Esophagus squamous epithelium (tissue), 4 donors: Measurements from ENCODE around the gene AKR1A1.

ENCODE experiments used
- POLR2A ChIP-seq, 4 donors: fragments of 450-650 bp; IDR thresholded peaks; one replicate each; pipeline ENCODE4 v1.6.1; 2017; ENCODE audit warnings: antibody characterized with exemption in 4 of 4, mild to moderate bottlenecking in 4 of 4, moderate library complexity in 3 of 4
- TF ChIP-seq, protein P1 (sequence below), 6 experiments: fragments of 450-650 bp in 4 of 6; fragments of 200-600 bp in 2 of 6; sonication (generic) in 2 of 6; IDR thresholded peaks; one replicate each; pipeline ENCODE4 v1.5.1; 2016 to 2019; ENCODE audit warnings: antibody characterized with exemption in 6 of 6, mild to moderate bottlenecking in 4 of 6, moderate library complexity in 4 of 6

DNA sequence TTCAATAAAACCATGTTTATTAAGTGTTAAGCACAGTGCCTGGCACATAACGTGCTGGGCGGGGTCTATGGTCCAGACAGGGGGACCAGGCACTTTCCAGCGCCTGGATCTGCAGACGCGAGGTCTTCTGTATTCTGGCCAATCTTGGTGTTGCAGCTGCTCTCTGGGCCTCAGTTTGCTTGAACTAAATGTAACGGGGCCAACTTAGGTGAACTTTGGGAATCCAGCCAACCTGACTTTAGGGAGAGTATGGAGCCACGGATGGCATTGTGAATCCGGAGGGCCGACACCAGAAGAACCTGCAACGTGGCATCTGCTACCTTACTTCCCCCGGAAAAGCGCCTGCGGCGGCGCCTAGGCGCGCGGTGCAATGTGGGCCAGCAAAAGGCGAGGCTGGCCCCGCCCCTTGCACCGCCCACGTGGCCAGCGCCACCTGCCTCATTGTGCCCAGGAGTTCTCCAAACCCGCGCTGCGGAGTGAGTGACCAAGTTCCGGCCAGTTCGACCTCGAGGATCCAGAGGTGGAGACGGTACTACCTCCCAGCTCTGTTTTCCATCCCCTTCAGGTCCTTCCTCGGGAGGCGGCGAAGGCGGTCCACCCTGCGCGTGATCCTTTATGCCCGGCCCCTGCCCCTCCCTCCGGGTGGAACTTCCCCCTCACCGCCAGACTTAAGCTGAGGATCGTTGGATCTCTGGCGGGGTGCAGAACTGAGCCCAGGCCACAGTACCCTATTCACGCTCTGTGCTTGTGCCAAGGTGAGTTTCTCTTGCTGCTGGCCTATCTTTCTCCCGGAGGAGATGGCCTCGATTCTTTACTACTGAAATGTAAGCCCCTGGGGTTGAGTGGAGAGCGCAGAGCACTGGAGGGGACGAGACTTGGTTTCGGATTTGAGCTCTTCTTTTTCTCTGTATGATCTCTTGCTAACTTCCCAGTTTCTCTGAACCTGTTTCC lies at the start of gene AKR1A1:
- TF ChIP-seq, protein P1, sequence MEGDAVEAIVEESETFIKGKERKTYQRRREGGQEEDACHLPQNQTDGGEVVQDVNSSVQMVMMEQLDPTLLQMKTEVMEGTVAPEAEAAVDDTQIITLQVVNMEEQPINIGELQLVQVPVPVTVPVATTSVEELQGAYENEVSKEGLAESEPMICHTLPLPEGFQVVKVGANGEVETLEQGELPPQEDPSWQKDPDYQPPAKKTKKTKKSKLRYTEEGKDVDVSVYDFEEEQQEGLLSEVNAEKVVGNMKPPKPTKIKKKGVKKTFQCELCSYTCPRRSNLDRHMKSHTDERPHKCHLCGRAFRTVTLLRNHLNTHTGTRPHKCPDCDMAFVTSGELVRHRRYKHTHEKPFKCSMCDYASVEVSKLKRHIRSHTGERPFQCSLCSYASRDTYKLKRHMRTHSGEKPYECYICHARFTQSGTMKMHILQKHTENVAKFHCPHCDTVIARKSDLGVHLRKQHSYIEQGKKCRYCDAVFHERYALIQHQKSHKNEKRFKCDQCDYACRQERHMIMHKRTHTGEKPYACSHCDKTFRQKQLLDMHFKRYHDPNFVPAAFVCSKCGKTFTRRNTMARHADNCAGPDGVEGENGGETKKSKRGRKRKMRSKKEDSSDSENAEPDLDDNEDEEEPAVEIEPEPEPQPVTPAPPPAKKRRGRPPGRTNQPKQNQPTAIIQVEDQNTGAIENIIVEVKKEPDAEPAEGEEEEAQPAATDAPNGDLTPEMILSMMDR (IDR thresholded peaks at IDR 0.05) = peak in 4 of 6 experiments; percentile 6 to 34 (median 14)
- peak in 3 of 4 donors; percentile 14 to 74 (median 41) for TF ChIP-seq POLR2A (IDR thresholded peaks at IDR 0.05)
